Measurements from ENCODE around the gene KRT36. TPM values are rescaled to one million over a fixed set of nuclear protein-coding genes. Genes with fewer than 3 reads are reported as not detected.

The KRT36 gene
- total and polyA plus RNA-seq, 9 donors = 0.50 TPM; not detected in 8

DNA sequence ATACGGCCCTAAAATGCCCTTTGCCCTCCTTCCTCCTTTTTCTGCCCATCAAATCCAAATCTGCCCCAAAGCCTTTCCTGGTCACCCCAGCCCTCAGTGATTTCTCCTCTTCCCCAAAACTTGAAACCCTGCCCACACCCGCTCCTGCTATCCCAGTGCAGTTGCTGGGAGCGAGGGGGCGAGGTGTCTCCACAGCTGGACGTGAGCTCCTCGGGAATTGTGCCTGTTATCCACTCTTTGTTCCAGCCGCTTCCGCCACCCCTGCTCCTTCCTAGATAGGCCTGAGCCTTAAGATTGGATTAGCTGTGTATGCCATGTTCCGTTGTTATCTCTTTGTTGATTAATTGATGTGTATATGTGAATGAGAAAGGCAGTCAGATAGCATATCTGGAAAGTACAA lies 6.2 kb downstream of the KRT36 start:
- Histone ChIP-seq H3K27me3 (no peaks in the 10 kb centered on the region), H3K4me3 (no peak overlapping the region), H3K9me3 (no peaks in the 10 kb centered on the region), H3K27ac (no peak overlapping the region), H3K36me3 (no peaks in the 10 kb centered on the region), H3K4me1 (ENCODE audit: insufficient read depth) (peaks cover 3% of the 10 kb centered on the region)
- intact Hi-C loops (cut with DNase I) = no loop called here
- TF ChIP-seq EP300 (IDR thresholded peaks at IDR 0.05) (no peak), POLR2A (IDR thresholded peaks at IDR 0.05) (no peak)
- TF ChIP-seq, protein P1, sequence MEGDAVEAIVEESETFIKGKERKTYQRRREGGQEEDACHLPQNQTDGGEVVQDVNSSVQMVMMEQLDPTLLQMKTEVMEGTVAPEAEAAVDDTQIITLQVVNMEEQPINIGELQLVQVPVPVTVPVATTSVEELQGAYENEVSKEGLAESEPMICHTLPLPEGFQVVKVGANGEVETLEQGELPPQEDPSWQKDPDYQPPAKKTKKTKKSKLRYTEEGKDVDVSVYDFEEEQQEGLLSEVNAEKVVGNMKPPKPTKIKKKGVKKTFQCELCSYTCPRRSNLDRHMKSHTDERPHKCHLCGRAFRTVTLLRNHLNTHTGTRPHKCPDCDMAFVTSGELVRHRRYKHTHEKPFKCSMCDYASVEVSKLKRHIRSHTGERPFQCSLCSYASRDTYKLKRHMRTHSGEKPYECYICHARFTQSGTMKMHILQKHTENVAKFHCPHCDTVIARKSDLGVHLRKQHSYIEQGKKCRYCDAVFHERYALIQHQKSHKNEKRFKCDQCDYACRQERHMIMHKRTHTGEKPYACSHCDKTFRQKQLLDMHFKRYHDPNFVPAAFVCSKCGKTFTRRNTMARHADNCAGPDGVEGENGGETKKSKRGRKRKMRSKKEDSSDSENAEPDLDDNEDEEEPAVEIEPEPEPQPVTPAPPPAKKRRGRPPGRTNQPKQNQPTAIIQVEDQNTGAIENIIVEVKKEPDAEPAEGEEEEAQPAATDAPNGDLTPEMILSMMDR (IDR thresholded peaks at IDR 0.05) = no peak
- WGBS, 3 donors = 29 to 54% (median 51%) methylated on average over 9 of the region's 9 CpGs
- no peak for DNase-seq

DNA sequence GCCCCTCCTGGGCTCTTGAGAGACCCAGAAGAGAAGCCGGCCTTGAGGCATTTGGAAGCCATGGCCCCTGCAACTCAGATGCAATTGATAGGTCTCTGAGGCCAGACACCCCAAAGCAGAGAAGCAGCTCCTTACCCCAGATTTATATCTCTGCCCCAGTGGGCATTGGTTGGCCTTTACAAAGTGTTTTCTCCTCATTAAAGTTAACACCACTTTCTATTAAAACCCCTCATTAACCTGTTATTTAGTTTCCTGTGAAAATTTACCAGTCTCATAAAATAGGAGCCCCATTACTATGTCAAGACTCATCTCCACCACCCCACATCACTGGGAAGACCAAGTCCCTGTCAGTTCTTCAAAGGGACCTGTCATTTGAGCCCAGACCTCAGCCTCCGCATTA lies 8.7 kb downstream of the KRT36 start, which contains the start of gene KRT35:
KRT35 (minus strand) TSS at position 116 of the 400 bp plus-strand sequence; CDS start at position 62, 54 bp downstream.
- intact Hi-C loops (cut with DNase I) = no loop called here
- H3K4me1 ChIP-seq (ENCODE audit: insufficient read depth) = peaks cover 7% of the 10 kb centered on the region
- H3K4me3 ChIP-seq = no peak within 1 kb of the TSS
- no peaks in the 10 kb centered on the region for H3K36me3 ChIP-seq
- H3K27me3 ChIP-seq = no peaks in the 10 kb centered on the region
- no peaks in the 10 kb centered on the region for H3K9me3 ChIP-seq
- TF ChIP-seq POLR2A (IDR thresholded peaks at IDR 0.05) (no peak), EP300 (IDR thresholded peaks at IDR 0.05) (no peak)
- TF ChIP-seq, protein P1 (IDR thresholded peaks at IDR 0.05) = no peak
- WGBS, 3 donors = 96 to 98% (median 97%) methylated on average over 2 of the region's 2 CpGs
- no peak for DNase-seq
- H3K27ac ChIP-seq = no peak within 1 kb of the TSS

DNA sequence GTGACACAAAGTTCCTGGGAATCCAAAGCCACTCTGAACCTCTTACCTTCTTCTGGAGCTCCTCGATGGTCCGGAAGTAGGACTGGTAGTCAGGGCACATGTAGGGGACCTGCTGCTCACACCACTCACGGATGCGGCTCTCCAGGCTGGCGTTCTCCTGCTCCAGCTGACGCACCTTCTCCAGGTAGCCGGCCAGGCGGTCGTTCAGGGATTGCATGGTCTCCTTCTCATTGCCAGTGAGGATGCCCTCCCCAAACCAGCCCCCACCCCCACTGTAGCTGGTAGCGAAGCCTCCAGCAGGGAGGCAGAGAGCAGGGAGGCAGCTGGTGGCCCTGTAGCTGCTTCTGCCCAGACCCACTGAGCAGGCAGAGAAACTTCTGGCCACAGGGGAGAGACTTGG lies 9.1 kb downstream of the KRT36 start:
- H3K4me1 ChIP-seq (ENCODE audit: insufficient read depth) = peaks cover 7% of the 10 kb centered on the region
- no peaks in the 10 kb centered on the region for H3K27me3 ChIP-seq
- H3K9me3 ChIP-seq = no peaks in the 10 kb centered on the region
- WGBS, 3 donors = 96 to 98% (median 97%) methylated on average over 10 of the region's 10 CpGs
- no peaks in the 10 kb centered on the region for H3K36me3 ChIP-seq
- no peak overlapping the region for H3K27ac ChIP-seq
- TF ChIP-seq POLR2A (IDR thresholded peaks at IDR 0.05) = no peak
- TF ChIP-seq, protein P1 (IDR thresholded peaks at IDR 0.05) = no peak
- TF ChIP-seq EP300 (IDR thresholded peaks at IDR 0.05) = no peak
- DNase-seq = no peak
- intact Hi-C loops (cut with DNase I) = no loop called here
- no peak overlapping the region for H3K4me3 ChIP-seq

DNA sequence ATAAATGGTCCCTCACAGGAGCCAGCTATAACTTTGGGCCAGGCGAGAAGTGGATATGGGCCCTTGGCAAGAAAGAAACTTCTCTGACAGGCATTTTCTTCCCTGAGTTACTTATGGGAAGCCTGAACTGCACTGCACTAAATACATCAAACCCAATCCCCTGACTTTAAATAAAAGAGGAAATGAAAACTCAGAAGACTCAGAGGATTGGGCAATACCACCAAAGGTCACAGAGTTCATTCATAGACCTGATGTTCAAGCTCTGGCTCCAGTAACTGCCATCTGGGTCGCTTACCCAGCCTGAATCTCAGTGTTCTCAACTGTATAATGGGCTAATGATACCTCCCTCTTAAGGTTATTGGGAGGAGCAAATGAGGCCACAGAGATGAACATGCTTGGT lies 9.6 kb downstream of the KRT36 start:
- no peak for TF ChIP-seq POLR2A (IDR thresholded peaks at IDR 0.05)
- TF ChIP-seq, protein P1 (IDR thresholded peaks at IDR 0.05) = no peak
- TF ChIP-seq EP300 (IDR thresholded peaks at IDR 0.05) = no peak
- Histone ChIP-seq H3K4me3 (no peak overlapping the region), H3K9me3 (no peaks in the 10 kb centered on the region), H3K27ac (no peak overlapping the region), H3K4me1 (ENCODE audit: insufficient read depth) (peaks cover 7% of the 10 kb centered on the region), H3K36me3 (no peaks in the 10 kb centered on the region), H3K27me3 (no peaks in the 10 kb centered on the region)
- intact Hi-C loops (cut with DNase I) = no loop called here
- WGBS, 3 donors = 65 to 81% (median 73%) methylated on average over 2 of the region's 2 CpGs
- DNase-seq = no peak
